ENCODE data around the gene SOX6.

DNA sequence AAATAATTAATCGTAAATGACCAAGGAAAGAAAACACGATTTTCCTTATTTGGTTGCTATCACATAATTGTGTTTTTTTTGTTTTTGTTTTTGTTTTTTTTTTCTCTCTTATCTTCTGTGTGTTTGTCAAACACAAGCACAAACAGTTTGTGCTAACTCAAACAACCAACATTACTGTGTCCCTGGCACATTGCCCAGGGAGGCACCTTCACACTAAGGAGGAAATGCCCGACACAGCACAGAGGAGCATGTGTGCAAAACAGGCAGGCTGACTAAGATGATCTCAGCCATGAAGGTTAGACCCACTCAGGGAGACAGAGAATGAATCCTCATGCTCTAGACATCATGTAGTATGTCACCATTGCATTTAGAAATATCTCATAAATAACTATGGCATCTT lies 130.1 kb downstream of the SOX6 start:
- TF ChIP-seq, protein P1, sequence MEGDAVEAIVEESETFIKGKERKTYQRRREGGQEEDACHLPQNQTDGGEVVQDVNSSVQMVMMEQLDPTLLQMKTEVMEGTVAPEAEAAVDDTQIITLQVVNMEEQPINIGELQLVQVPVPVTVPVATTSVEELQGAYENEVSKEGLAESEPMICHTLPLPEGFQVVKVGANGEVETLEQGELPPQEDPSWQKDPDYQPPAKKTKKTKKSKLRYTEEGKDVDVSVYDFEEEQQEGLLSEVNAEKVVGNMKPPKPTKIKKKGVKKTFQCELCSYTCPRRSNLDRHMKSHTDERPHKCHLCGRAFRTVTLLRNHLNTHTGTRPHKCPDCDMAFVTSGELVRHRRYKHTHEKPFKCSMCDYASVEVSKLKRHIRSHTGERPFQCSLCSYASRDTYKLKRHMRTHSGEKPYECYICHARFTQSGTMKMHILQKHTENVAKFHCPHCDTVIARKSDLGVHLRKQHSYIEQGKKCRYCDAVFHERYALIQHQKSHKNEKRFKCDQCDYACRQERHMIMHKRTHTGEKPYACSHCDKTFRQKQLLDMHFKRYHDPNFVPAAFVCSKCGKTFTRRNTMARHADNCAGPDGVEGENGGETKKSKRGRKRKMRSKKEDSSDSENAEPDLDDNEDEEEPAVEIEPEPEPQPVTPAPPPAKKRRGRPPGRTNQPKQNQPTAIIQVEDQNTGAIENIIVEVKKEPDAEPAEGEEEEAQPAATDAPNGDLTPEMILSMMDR (IDR thresholded peaks at IDR 0.05): no peak
- TF ChIP-seq POLR2A (IDR thresholded peaks at IDR 0.05): no peak

Data from vagina (tissue), 2 donors.